Mucosa of descending colon (tissue), 3 donors: ENCODE measurements around the gene SMC3. TPM values are rescaled to one million over a fixed set of nuclear protein-coding genes. Genes with fewer than 3 reads are reported as not detected.
"Not testable (repeated sequence)": the region's sequence is repeated elsewhere in the genome, so short reads cannot be mapped to it uniquely, and the experiment has no call there.

ENCODE experiments used
- ATAC-seq: fragments of 200-7000 bp; cut with Tn5 transposase; one replicate; pipeline ENCODE4 v1.9.1; 2020; ENCODE audit warnings: mild to moderate bottlenecking, moderate library complexity
- DNase-seq, 3 donors: peaks; one replicate each; pipeline ENCODE4 v3.0.0-alpha.2; 2020
- H3K36me3 ChIP-seq: fragments of 200-600 bp; one replicate; pipeline ENCODE4 v1.8.0; 2021; ENCODE audit warnings: low read depth, mild to moderate bottlenecking
- H3K4me1 ChIP-seq: fragments of 200-600 bp; one replicate; pipeline ENCODE4 v1.8.0; 2021; ENCODE audit warnings: low read depth, mild to moderate bottlenecking
- H3K4me3 ChIP-seq: fragments of 200-600 bp; one replicate; pipeline ENCODE4 v1.8.0; 2021; ENCODE audit warnings: mild to moderate bottlenecking
- H3K9me3 ChIP-seq: fragments of 200-600 bp; one replicate; pipeline ENCODE4 v1.8.0; 2021; ENCODE audit warnings: mild to moderate bottlenecking
- CTCF ChIP-seq: fragments of 200-600 bp; IDR thresholded peaks from one replicate; pipeline ENCODE4 v1.8.0; 2022; ENCODE audit warnings: antibody characterized with exemption, mild to moderate bottlenecking
- intact Hi-C, 2 donors: fragments of 100-400 bp; cut with DNase I in 1 of 2; cut with micrococcal nuclease in 1 of 2; formaldehyde crosslinking; loops; one replicate each; pipeline versions ENCODE4 v1.11.0 to v1.11.1; 2022; cut with DNase I, micrococcal nuclease
- total RNA-seq, 3 donors: library from RNA; stranded (reverse); fragmentation: NEBNext Ultra II Directional in 2 of 3; extraction: Animal tissue kit (Norgen Biotek cat#: 25700) in 2 of 3; gene quantifications; one replicate each; pipeline versions ENCODE4 v1.2.1 to v1.2.4, GENCODE V29; 2021 to 2023
- donor health status: DM: no; HTN: no; CAD: no; lungs with moderate emphysema.
- donor health status: DM: no; HTN: no; CAD: no.
- donor health status: DM: no; HTN: yes; CAD: no.

SMC3 gene
- total RNA-seq, 3 donors from 2014 or later = 24.1 to 36.3 (median 27.3) TPM

- no peak for ATAC-seq
- no peaks in the 10 kb centered on the region for H3K4me1 ChIP-seq
- DNase-seq = no peak
- H3K9me3 ChIP-seq = no peaks in the 10 kb centered on the region
- H3K4me3 ChIP-seq = no peak overlapping the region
- no peaks in the 10 kb centered on the region for H3K36me3 ChIP-seq
- no peak for TF ChIP-seq CTCF
- intact Hi-C loops = no loop called here
Measured at GRCh38 chr10:110637558-110638053, 70.1 kb downstream of the SMC3 start.

GRCh38 chr10:110638319-110638718 lies 70.8 kb downstream of the SMC3 start:
- TF ChIP-seq CTCF = no peak
- intact Hi-C loops = no loop called here
- Histone ChIP-seq H3K36me3 (no peaks in the 10 kb centered on the region), H3K9me3 (no peaks in the 10 kb centered on the region), H3K4me3 (no peak overlapping the region), H3K4me1 (peaks cover 4% of the 10 kb centered on the region)
- DNase-seq = no peak
- no peak for ATAC-seq

GRCh38 chr10:110639046-110639445 lies 71.6 kb downstream of the SMC3 start:
- DNase-seq, H3K9me3 ChIP-seq, ATAC-seq, intact Hi-C loops, H3K36me3 ChIP-seq, H3K4me3 ChIP-seq: not testable (repeated sequence)
- peaks cover 11% of the 10 kb centered on the region for H3K4me1 ChIP-seq

- intact Hi-C loops, H3K9me3 ChIP-seq, H3K36me3 ChIP-seq, DNase-seq, H3K4me3 ChIP-seq, ATAC-seq: not testable (repeated sequence)
- peaks cover 18% of the 10 kb centered on the region for H3K4me1 ChIP-seq
Measured at GRCh38 chr10:110639858-110640257, 72.4 kb downstream of the SMC3 start.

- peaks cover 18% of the 10 kb centered on the region for H3K4me1 ChIP-seq
- intact Hi-C loops = no loop called here
- ATAC-seq (peak; percentile 43), DNase-seq (no peak)
- no peaks in the 10 kb centered on the region for H3K9me3 ChIP-seq
- no peaks in the 10 kb centered on the region for H3K36me3 ChIP-seq
- TF ChIP-seq CTCF = no peak
- no peak overlapping the region for H3K4me3 ChIP-seq
Measured at GRCh38 chr10:110641256-110641655, 73.8 kb downstream of the SMC3 start.

GRCh38 chr10:110642204-110643034 lies 74.9 kb downstream of the SMC3 start:
- no peaks in the 10 kb centered on the region for H3K36me3 ChIP-seq
- no peak for DNase-seq
- intact Hi-C loops = no loop called here
- no peaks in the 10 kb centered on the region for H3K9me3 ChIP-seq
- H3K4me1 ChIP-seq = peaks cover 18% of the 10 kb centered on the region
- ATAC-seq = no peak
- no peak for TF ChIP-seq CTCF
- H3K4me3 ChIP-seq = no peak overlapping the region
